Small intestine (tissue), 7 donors: ENCODE results near the gene CCNL1. TPM values are rescaled to one million over a fixed set of nuclear protein-coding genes. Genes with fewer than 3 reads are reported as not detected.
A peak's percentile ranks its signal among the peaks of the same experiment; 100 is the strongest.
"Not testable (repeated sequence)": the region's sequence is repeated elsewhere in the genome, so short reads cannot be mapped to it uniquely, and the experiment has no call there.

Experiments
- DNase-seq, 2 donors: peaks; one replicate each; pipeline versions ENCODE4 v3.0.0 to v3.0.0-alpha.2; 2013
- FAIRE-seq: peaks from 2 replicates; lab custom pipeline; 2012; peaks lifted over from hg19 to GRCh38; lab: Jason Lieb, UNC
- H3K27ac ChIP-seq, 3 donors: one replicate each; pipeline ENCODE4 v1.5.1; 2013; ENCODE audit warnings: low read length in 2 of 3, mild to moderate bottlenecking in 2 of 3, control low read depth in 1 of 3, inconsistent platforms in 1 of 3, low read depth in 1 of 3, moderate library complexity in 1 of 3
- H3K27me3 ChIP-seq, 3 donors: one replicate each; pipeline ENCODE4 v1.6.1; 2013; ENCODE audit warnings: low read length in 3 of 3, inconsistent platforms in 1 of 3; ENCODE audit not compliant: control insufficient read depth in 3 of 3, insufficient read depth in 3 of 3
- H3K36me3 ChIP-seq, 3 donors: one replicate each; pipeline ENCODE4 v1.6.1; 2013; ENCODE audit warnings: low read length in 3 of 3, inconsistent platforms in 1 of 3, low read depth in 1 of 3, mild to moderate bottlenecking in 1 of 3, moderate library complexity in 1 of 3; ENCODE audit not compliant: control insufficient read depth in 3 of 3, insufficient read depth in 2 of 3
- H3K4me1 ChIP-seq, 3 donors: one replicate each; pipeline ENCODE4 v1.6.1; 2013; ENCODE audit warnings: low read length in 2 of 3, inconsistent platforms in 1 of 3, low read depth in 1 of 3, mild to moderate bottlenecking in 1 of 3, moderate library complexity in 1 of 3; ENCODE audit not compliant: control insufficient read depth in 3 of 3, insufficient read depth in 2 of 3
- H3K4me3 ChIP-seq, 3 donors: one replicate each; pipeline ENCODE4 v1.5.1; 2013; ENCODE audit warnings: low read length in 3 of 3, control low read depth in 1 of 3, inconsistent platforms in 1 of 3, low read depth in 1 of 3, mild to moderate bottlenecking in 1 of 3, moderate library complexity in 1 of 3
- H3K9me3 ChIP-seq, 2 donors: one replicate each; pipeline ENCODE4 v1.6.1; 2013; ENCODE audit warnings: low read depth in 1 of 2, low read length in 1 of 2; ENCODE audit not compliant: control insufficient read depth in 2 of 2, insufficient read depth in 1 of 2
- WGBS, 3 donors: extraction: QIAGEN DNeasy Blood & Tissue Kit; methylation state at CpG; one replicate each; pipeline ENCODE4 v1.1.7; 2013; 5-methylcytosine and 5-hydroxymethylcytosine counted together
- polyA plus RNA-seq, 4 donors: library from polyadenylated mRNA; stranded (reverse) in 3 of 4; unstranded in 1 of 4; fragments of 200-250 nt in 3 of 4; fragments of 120-200 nt in 1 of 4; gene quantifications; one replicate each; pipeline versions ENCODE4 v1.2.1 to v1.2.3, GENCODE V29; 2013
- donor health status: healthy with polysubstance abuse.
- donor health status: control.
- donor health status: control.
- donor health status: Bipolar disorder and iron deficiency.
- donor health status: healthy.

Gene CCNL1
- polyA plus RNA-seq, 4 donors, result 46.6 to 214 (median 118) TPM

DNA sequence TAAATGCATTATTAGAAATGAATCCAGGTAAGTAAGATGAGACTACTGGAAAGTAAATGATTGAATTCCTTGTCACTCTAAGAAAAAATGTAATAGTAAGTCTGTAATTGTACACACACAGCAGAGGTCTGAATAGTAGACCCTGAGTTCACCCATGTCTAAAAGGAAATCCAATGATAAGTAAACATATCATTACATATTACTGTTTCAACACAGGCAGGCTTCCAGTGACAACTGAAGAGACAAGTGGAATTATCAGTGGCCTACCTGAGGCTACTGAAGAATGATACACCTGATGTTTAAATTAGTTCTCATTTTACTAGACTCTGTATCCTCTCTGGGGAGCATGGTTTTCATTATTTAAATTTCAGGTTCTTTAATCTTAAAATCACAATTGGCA, 6.2 kb upstream of the CCNL1 start:
- no peak for DNase-seq
- Histone ChIP-seq H3K36me3 (peaks cover 0 to 17% (median 0%) of the 10 kb centered on the region in 3 donors), H3K9me3 (no peaks in the 10 kb centered on the region), H3K4me3 (no peak overlapping the region), H3K4me1 (peaks cover 2 to 25% (median 4%) of the 10 kb centered on the region in 3 donors), H3K27me3 (no peaks in the 10 kb centered on the region), H3K27ac (peak overlapping the region in 2 of 3 donors; percentile 62 to 88)
- no peak for FAIRE-seq

DNA sequence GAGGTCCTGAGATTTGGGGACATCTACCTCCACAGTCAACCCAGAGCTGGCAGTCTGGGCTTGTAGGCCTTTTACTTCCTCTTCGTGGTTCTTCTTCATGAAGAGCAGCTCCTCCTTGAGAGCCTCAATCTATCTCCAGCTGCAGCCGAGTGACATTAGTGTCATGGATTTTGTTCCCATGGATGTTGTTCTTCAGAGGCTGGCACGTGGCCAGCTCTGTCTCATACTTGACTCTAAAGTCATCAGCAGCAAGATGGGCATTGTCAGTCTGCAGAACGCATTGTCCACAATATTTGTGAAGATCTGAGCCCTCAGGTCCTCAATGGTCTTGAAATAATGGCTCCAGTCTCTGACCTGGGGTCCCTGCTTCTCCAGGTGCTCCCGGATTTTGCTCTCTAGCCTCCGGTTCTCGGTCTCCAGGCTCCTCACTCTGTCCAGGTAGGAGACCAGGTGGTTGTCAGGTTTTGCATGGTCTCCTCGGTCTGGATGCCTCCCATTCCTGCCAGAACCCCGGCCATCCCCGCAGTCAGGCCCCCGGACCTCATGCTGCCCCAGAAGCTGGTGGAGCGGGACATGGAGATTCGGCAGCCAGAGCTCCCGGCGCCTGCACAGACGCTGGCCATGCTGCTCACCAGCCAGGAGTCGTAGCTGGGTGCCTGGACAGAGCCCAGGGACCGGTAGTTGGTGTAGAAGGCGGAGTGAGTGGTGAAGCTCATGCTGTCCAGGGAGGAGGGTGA, 3.4 kb upstream of the CCNL1 start:
- H3K36me3 ChIP-seq, result peaks cover 0 to 17% (median 0%) of the 10 kb centered on the region in 3 donors
- peaks cover 2 to 28% (median 4%) of the 10 kb centered on the region in 3 donors for H3K4me1 ChIP-seq
- no peak overlapping the region for H3K27ac ChIP-seq
- DNase-seq (no peak), FAIRE-seq (no peak)
- WGBS, 3 donors, result 92 to 96% (median 93%) methylated on average over 19 of the region's 19 CpGs
- H3K9me3 ChIP-seq, result no peaks in the 10 kb centered on the region
- H3K27me3 ChIP-seq, result no peaks in the 10 kb centered on the region
- H3K4me3 ChIP-seq, result no peak overlapping the region

DNA sequence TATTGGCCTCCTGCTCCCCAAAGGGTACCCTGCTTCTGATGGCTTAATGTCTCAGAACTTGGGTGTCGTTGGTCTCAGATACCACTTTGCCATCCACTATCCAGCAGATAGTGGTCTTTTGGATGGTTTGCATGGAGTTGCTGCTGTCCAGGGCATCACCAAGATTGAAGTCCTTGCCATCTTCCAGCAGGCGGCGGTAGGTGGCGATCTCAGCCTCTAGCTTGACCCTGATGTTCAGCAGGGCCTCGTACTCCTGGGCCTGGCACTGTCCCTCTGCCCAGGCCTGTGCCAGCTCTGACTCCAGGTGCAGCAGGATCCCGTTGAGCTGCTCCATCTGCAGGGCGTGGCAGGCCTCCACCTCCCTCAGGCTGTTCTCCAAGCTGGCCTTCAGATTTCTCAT, 2.7 kb upstream of the CCNL1 start:
- peaks cover 2 to 17% (median 4%) of the 10 kb centered on the region in 3 donors for H3K36me3 ChIP-seq
- peaks cover under 1 to 26% (median 2%) of the 10 kb centered on the region in 3 donors for H3K4me1 ChIP-seq
- H3K27ac ChIP-seq, H3K9me3 ChIP-seq, H3K27me3 ChIP-seq, FAIRE-seq, H3K4me3 ChIP-seq, DNase-seq: not testable (repeated sequence)
- WGBS, 3 donors, result 63 to 78% (median 77%) methylated on average over 7 of the region's 7 CpGs

DNA sequence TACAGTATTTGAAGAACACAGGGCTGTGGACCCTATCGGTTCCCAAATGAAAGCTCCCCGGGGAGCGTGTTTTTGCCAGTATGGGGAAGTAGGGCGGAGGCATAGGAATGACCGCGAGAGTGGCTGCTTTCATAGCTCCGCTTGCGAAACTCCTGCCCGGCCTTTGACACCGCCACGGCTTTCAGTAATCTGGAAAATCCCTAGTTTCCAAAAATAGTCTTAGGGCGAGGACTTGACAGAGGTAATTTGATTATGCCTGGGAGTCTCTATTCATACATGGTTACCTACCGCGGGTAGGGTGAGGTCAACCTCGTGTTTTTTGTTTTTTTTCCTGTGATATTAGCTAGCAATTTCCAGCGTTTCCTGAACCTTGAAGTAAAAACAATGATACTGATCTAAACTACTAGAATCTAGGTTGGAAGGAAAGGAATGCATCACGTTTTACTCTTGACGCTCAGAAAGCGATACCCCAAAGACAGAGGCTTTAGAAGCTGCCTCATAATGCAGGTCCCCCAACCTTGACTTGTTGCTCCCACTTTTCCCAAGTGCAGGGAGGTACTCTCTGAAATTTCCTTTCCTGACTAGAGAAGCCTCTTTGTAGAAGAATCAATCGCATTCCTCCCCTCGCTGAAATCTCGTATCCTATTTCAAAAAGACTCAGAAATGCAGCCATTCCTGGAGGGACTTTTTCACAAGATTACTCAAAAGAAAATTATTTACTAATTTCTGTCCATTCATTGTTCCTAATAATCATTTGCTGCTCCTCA, 894 bp upstream of the CCNL1 start:
- WGBS, 3 donors, result 3 to 8% (median 4%) methylated on average over 22 of the region's 22 CpGs
- Histone ChIP-seq H3K9me3 (no peaks in the 10 kb centered on the region), H3K27ac (peak overlapping the region; percentile 99 to 100 (median 100)), H3K27me3 (no peaks in the 10 kb centered on the region), H3K4me3 (peak overlapping the region; percentile 42 to 98 (median 96)), H3K4me1 (peaks cover 0 to 10% (median 5%) of the 10 kb centered on the region in 3 donors), H3K36me3 (peaks cover 6 to 17% (median 8%) of the 10 kb centered on the region in 3 donors)
- FAIRE-seq, result no peak
- DNase-seq, result peak; percentile 87 to 93

DNA sequence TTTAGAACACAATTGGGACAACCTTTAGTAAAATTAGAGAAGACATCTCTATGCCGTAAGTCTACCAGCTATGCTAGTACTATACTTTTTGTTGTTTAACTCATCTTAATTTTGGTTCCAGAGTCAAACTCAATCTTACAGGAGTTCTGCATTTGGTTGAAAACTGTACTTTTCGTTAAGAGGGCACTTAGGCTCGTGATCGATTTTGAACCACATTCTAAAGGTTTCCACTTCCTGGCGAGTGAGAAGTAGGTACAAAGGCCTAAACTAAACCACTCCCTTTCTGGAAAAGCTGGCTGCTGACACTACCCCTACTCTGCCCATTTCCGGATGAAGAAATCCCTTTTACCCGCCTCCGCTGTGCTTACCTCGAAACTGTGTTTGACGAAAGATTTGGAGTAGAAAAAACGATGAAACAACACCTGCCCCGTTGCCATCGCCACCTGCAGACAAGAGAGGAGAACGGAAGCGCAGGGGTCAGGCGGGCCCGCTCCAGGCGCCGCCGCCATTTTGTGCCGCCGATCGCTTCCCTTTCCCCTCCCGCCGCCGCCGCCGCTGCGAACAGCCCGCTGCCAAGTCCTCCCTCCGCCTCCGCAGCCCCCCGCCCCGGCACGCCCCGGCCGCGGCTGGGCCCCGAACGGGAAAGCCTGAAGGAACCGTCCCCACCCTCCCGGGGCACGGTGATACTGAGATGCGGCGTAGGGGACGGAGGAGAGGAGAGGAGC, 748 bp downstream of the CCNL1 start:
- H3K36me3 ChIP-seq, result peaks cover 6 to 13% (median 8%) of the 10 kb centered on the region in 3 donors
- peaks cover 0 to 14% (median 5%) of the 10 kb centered on the region in 3 donors for H3K4me1 ChIP-seq
- WGBS, 3 donors, result 0 to 1% (median 0%) methylated on average over 43 to 46 of the region's 46 CpGs
- no peaks in the 10 kb centered on the region for H3K27me3 ChIP-seq
- peak overlapping the region; percentile 99 to 100 (median 100) for H3K27ac ChIP-seq
- DNase-seq (peak; percentile 86 to 88), FAIRE-seq (no peak)
- no peaks in the 10 kb centered on the region for H3K9me3 ChIP-seq
- H3K4me3 ChIP-seq, result peak overlapping the region; percentile 96 to 100 (median 98)

DNA sequence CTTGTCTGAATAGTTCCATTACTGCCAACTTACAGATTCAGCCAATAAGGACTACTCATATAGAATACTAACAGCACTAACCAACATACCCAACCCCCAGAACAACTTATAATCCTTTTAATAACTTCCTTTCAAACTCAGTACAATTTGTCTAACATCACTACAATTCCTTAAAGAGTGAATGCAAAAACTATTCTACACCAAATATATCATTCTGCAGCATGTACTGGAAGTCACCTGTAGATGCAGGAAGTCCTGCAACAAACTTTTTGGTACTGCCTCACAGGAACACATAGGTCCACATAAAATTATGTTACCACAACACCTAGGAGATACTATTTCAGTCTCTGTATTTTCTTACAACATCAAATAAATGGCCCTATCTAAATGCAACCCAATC, 2.1 kb downstream of the CCNL1 start:
- no peak for DNase-seq
- no peaks in the 10 kb centered on the region for H3K9me3 ChIP-seq
- H3K27ac ChIP-seq, result peak overlapping the region in 1 of 3 donors; percentile 100
- peak overlapping the region in 2 of 3 donors; percentile 96 to 98 for H3K4me3 ChIP-seq
- H3K36me3 ChIP-seq, result peaks cover 5 to 16% (median 12%) of the 10 kb centered on the region in 3 donors
- no peaks in the 10 kb centered on the region for H3K27me3 ChIP-seq
- FAIRE-seq, result no peak
- H3K4me1 ChIP-seq, result peaks cover 0 to 14% (median 5%) of the 10 kb centered on the region in 3 donors

DNA sequence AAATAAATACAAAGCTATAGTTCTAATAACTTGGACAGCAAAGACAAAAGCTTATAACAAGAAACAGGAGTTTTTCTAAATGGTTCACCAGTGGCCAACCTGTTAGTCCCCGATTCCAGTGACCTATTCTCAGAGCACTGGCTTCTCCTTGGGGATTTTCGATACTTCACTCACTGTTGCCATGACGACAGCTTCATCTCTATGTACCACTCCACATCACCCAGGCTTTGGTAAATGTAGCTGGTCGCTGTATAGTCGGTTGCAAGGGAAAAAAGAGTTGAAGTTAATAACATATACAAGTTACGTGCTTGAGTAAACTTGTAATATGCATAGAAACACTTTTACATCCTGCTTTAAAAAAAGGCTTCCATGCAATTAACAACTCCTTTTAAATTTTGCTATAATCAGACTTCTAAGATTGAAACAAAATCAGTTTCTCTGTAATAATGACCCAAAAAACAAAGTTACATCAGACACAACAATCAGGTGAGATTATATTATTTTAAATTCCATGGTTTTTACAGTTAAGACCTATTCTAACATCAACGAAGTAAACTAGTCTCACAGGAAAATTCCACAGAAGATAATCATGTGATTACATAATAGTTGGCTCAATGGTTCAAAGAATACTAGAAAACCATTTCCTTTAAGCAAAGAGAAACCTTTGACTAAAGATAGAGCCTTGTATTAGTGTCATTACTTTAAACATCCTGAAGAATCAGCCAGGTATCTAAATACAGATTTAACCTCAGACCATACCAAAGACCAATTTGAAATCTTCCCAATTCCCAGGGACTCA, 2.9 kb downstream of the CCNL1 start:
- WGBS, 3 donors, result 23 to 40% (median 33%) methylated on average over 7 of the region's 7 CpGs
- Histone ChIP-seq H3K4me1 (peaks cover 0 to 14% (median 5%) of the 10 kb centered on the region in 3 donors), H3K9me3 (no peaks in the 10 kb centered on the region), H3K27ac (peak overlapping the region in 2 of 3 donors; percentile 60 to 100), H3K36me3 (peaks cover 2 to 17% (median 12%) of the 10 kb centered on the region in 3 donors), H3K4me3 (peak overlapping the region in 2 of 3 donors; percentile 96 to 98), H3K27me3 (no peaks in the 10 kb centered on the region)
- FAIRE-seq, result no peak
- DNase-seq, result peak in 1 of 2 donors; percentile 22
